ENCODE measurements around the gene SPDYE4.

The SPDYE4 gene

GRCh38 chr17:8701221-8701620 is 57.1 kb downstream of the SPDYE4 start:
- no peak for DNase-seq (ENCODE audit: low read depth in 1 of 2, low spot score in 1 of 2)
- TF ChIP-seq GABPA (IDR thresholded peaks at IDR 0.05; ENCODE audit: low read depth) (no peak), REST (IDR thresholded peaks at IDR 0.05; ENCODE audit: insufficient replicate concordance, low read depth) (no peak), CTCF (IDR thresholded peaks at IDR 0.05; ENCODE audit: insufficient read depth, low read length) (no peak), POLR2AphosphoS5 (IDR thresholded peaks at IDR 0.05; ENCODE audit: low read depth) (no peak), SPI1 (IDR thresholded peaks at IDR 0.05; ENCODE audit: borderline replicate concordance, low read depth) (no peak)
- H3K27ac ChIP-seq (replicated peaks): no peak overlapping the region
- H3K4me3 ChIP-seq (replicated peaks; ENCODE audit: insufficient read depth, low read length): no peak overlapping the region
- H3K27me3 ChIP-seq (ENCODE audit: insufficient read depth, poor library complexity, severe bottlenecking): no peaks in the 10 kb centered on the region

Measured in HL-60 (cell line).